ENCODE results near the gene FHL3. TPM values are rescaled to one million over a fixed set of nuclear protein-coding genes. Genes with fewer than 3 reads are reported as not detected.

The FHL3 gene
- total and polyA plus RNA-seq, 8 donors, result 0.58 to 30.4 (median 19.9) TPM

GRCh38 chr1:38015978-38016725 is 10.8 kb upstream of the FHL3 start:
- peak overlapping the region in 4 of 5 donors; percentile 60 to 94 (median 70) for H3K27ac ChIP-seq

DNA sequence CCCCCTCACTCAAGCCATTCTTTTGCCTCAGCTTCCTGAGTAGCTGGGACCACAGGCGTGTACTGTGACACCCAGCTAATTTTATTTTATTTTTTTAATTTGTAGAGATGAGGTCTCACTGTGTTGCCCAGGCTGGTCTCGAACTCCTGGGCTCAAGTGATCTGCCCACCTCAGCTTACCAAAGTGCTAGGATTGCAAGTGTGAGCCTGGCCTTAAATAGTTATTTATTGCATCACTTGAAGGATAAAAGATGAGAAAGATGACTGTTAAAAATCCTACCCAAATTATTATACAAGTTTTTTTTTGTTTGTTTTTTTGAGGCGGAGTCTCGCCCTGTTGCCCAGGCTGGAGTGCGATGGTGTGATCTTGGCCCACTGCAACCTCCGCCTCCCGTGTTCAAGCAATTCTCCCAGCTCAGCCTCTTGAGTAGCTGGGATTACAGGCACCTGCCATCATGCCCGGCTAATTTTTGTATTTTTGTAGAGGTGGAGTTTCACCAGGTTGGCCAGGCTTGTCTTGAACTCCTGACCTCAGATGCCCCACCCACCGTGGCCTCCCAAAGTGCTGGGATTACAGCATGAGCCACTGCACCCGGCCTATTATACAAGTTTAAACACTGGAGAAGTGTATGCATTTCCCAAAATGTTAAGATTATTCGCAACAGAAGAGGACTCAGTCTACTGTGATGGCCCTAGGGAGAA is 9.6 kb upstream of the FHL3 start:
- intact Hi-C loops (cut with DNase I; ENCODE audit: low total_unique reads), result no loop called here
- H3K27me3 ChIP-seq, result no peaks in the 10 kb centered on the region
- no peaks in the 10 kb centered on the region for H3K9me3 ChIP-seq
- TF ChIP-seq POLR2AphosphoS5 (IDR thresholded peaks at IDR 0.05) (no peak), POLR2A (IDR thresholded peaks at IDR 0.05) (no peak), EP300 (IDR thresholded peaks at IDR 0.05) (no peak)
- TF ChIP-seq, protein P1, sequence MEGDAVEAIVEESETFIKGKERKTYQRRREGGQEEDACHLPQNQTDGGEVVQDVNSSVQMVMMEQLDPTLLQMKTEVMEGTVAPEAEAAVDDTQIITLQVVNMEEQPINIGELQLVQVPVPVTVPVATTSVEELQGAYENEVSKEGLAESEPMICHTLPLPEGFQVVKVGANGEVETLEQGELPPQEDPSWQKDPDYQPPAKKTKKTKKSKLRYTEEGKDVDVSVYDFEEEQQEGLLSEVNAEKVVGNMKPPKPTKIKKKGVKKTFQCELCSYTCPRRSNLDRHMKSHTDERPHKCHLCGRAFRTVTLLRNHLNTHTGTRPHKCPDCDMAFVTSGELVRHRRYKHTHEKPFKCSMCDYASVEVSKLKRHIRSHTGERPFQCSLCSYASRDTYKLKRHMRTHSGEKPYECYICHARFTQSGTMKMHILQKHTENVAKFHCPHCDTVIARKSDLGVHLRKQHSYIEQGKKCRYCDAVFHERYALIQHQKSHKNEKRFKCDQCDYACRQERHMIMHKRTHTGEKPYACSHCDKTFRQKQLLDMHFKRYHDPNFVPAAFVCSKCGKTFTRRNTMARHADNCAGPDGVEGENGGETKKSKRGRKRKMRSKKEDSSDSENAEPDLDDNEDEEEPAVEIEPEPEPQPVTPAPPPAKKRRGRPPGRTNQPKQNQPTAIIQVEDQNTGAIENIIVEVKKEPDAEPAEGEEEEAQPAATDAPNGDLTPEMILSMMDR (IDR thresholded peaks at IDR 0.05), result no peak
- H3K4me3 ChIP-seq, result peak overlapping the region in 1 of 4 donors; percentile 77
- 68 to 79% (median 73%) methylated on average over 11 of the region's 11 CpGs for WGBS, 5 donors
- DNase-seq, result no peak
- peak overlapping the region in 3 of 5 donors; percentile 60 to 94 (median 64) for H3K27ac ChIP-seq
- H3K36me3 ChIP-seq, result peaks cover 26 to 40% (median 39%) of the 10 kb centered on the region in 4 donors
- H3K4me1 ChIP-seq, result peaks cover 30 to 57% (median 46%) of the 10 kb centered on the region in 4 donors

More at GRCh38 chr1:38015978-38016725, 10.8 kb upstream of the FHL3 start:
- peaks cover 37 to 69% (median 48%) of the 10 kb centered on the region in 4 donors for H3K4me1 ChIP-seq
- no peak overlapping the region for H3K4me3 ChIP-seq
- no peaks in the 10 kb centered on the region for H3K9me3 ChIP-seq
- 26 to 49% (median 31%) methylated on average over 6 of the region's 6 CpGs for WGBS, 5 donors
- peak; percentile 58 for TF ChIP-seq EP300 (IDR thresholded peaks at IDR 0.05)
- TF ChIP-seq POLR2AphosphoS5 (IDR thresholded peaks at IDR 0.05), result no peak
- no peaks in the 10 kb centered on the region for H3K27me3 ChIP-seq
- peak in 1 of 2 donors; percentile 47 for DNase-seq
- intact Hi-C loops (cut with DNase I; ENCODE audit: low total_unique reads), result no loop called here
- H3K36me3 ChIP-seq, result peaks cover 34 to 53% (median 51%) of the 10 kb centered on the region in 4 donors

DNA sequence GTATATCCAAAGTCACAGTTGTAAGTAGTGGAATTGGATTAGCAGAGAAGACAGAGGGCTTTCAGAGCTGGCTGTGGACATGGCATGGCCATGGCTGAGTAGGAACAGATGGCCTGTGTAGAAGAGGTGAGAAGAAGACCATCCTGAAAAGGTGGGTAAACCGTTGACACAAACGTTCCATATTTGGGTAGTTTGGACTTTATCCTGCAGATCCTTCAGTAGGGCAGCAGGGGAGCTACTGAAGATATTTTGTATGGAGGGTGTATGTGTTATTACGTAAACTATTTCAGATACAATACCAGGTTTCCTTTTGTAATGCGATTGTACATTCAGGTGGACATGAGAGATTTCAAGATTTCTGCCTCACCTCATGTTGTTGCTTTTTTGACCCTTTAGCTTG is 8.9 kb upstream of the FHL3 start:
- no peak for DNase-seq
- H3K4me3 ChIP-seq, result peak overlapping the region in 2 of 4 donors; percentile 73 to 77
- H3K36me3 ChIP-seq, result peaks cover 20 to 33% (median 32%) of the 10 kb centered on the region in 4 donors
- no peaks in the 10 kb centered on the region for H3K9me3 ChIP-seq
- intact Hi-C loops (cut with DNase I; ENCODE audit: low total_unique reads), result no loop called here
- no peaks in the 10 kb centered on the region for H3K27me3 ChIP-seq
- H3K4me1 ChIP-seq, result peaks cover 30 to 52% (median 43%) of the 10 kb centered on the region in 4 donors
- WGBS, 5 donors, result 42 to 53% (median 48%) methylated on average over 4 of the region's 4 CpGs
- TF ChIP-seq POLR2A (IDR thresholded peaks at IDR 0.05) (no peak), EP300 (IDR thresholded peaks at IDR 0.05) (no peak), POLR2AphosphoS5 (IDR thresholded peaks at IDR 0.05) (no peak)
- TF ChIP-seq, protein P1 (IDR thresholded peaks at IDR 0.05), result no peak
- peak overlapping the region in 2 of 5 donors; percentile 94 for H3K27ac ChIP-seq

- intact Hi-C loops (cut with DNase I; ENCODE audit: low total_unique reads), result no loop called here
- Histone ChIP-seq H3K4me1 (peaks cover 30 to 52% (median 40%) of the 10 kb centered on the region in 4 donors), H3K36me3 (peaks cover 13 to 25% (median 22%) of the 10 kb centered on the region in 4 donors), H3K27ac (peak overlapping the region; percentile 91 to 95 (median 94)), H3K9me3 (no peaks in the 10 kb centered on the region), H3K27me3 (no peaks in the 10 kb centered on the region), H3K4me3 (peak overlapping the region; percentile 73 to 91 (median 76))
- no peak for DNase-seq
- TF ChIP-seq, protein P1 (IDR thresholded peaks at IDR 0.05), result no peak
- no peak for TF ChIP-seq POLR2A (IDR thresholded peaks at IDR 0.05)
- TF ChIP-seq EP300 (IDR thresholded peaks at IDR 0.05), result no peak
- no peak for TF ChIP-seq POLR2AphosphoS5 (IDR thresholded peaks at IDR 0.05)
- WGBS, 5 donors, result 4 to 10% (median 6%) methylated on average over 4 of the region's 4 CpGs
Measured at GRCh38 chr1:38013227-38013622, 7.9 kb upstream of the FHL3 start.

Measured in stomach (tissue), 9 donors.